Mononuclear cell (primary cell): ENCODE data around the gene CDC37. TPM values are rescaled to one million over a fixed set of nuclear protein-coding genes. Genes with fewer than 3 reads are reported as not detected.

Experiments
- H3K27me3 ChIP-seq: 2 replicates; pipeline ENCODE4 v1.6.0; 2011; ENCODE audit warnings: low read length, control low read depth; ENCODE audit not compliant: insufficient read depth
- H3K4me1 ChIP-seq: 2 replicates; pipeline ENCODE4 v1.5.1; 2011; ENCODE audit warnings: mild to moderate bottlenecking, low read length, control low read depth; ENCODE audit not compliant: insufficient read depth
- H3K4me3 ChIP-seq: 2 replicates; pipeline ENCODE4 v1.5.1; 2011; ENCODE audit warnings: mild to moderate bottlenecking, low read length, moderate library complexity
- H3K9me3 ChIP-seq: 2 replicates; pipeline ENCODE4 v1.5.1; 2011; ENCODE audit warnings: low read depth, mild to moderate bottlenecking, control low read depth, low read length
- total RNA-seq: library from RNA; depleted of rRNA; stranded (reverse); fragments of >200 nt; gene quantifications from one replicate; pipeline ENCODE4 v1.2.3, GENCODE V29; 2012

CDC37 gene
- total RNA-seq, 1 donor: 114 TPM

DNA sequence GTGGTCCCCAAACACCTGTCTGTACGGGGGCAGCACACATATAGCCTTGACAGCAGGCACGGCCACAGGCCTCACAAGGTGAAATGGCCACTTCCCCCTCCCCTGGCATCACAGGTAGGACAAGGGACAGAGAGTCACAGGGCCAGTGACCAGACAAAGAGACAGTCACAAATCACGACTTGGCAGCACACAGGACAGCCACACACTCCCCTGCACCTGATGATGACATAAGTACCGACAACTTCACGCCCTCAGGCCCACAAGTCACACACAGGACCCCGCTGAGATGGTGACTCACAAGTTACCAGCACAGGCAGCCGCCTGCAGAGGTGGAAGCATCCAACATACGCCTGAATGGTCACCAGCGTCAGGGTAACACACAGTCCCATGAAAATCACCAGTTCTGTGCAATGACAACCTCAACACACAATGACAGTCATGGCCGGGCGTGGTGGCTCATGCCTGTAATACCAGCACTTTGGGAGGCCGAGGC lies 39.5 kb downstream of the CDC37 start:
- H3K9me3 ChIP-seq: no peaks in the 10 kb centered on the region
- H3K4me3 ChIP-seq: no peak overlapping the region
- H3K4me1 ChIP-seq: no peaks in the 10 kb centered on the region
- H3K27me3 ChIP-seq: no peaks in the 10 kb centered on the region

DNA sequence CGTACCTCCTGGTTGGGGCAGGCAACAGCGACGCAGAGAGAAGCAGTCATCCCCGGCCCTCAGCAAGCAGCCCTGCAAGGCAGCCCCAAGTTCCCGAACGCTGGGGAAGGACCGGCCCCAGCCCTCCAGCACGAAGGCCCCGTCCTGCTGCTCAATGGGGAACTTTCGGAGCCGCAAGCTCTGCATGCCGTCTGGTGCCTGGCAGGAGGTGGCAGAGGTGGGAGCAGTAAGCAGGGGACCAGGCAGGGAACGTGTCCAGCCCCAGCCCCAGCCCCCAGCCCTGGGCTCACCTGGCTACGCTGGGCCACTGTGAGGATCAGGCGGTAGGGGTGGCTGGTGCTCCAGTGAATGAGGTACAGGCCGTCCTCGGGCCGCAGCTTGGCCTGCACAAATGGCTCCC lies 41.1 kb downstream of the CDC37 start:
- Histone ChIP-seq H3K27me3 (no peaks in the 10 kb centered on the region), H3K4me3 (no peak overlapping the region), H3K9me3 (no peaks in the 10 kb centered on the region), H3K4me1 (no peaks in the 10 kb centered on the region)

DNA sequence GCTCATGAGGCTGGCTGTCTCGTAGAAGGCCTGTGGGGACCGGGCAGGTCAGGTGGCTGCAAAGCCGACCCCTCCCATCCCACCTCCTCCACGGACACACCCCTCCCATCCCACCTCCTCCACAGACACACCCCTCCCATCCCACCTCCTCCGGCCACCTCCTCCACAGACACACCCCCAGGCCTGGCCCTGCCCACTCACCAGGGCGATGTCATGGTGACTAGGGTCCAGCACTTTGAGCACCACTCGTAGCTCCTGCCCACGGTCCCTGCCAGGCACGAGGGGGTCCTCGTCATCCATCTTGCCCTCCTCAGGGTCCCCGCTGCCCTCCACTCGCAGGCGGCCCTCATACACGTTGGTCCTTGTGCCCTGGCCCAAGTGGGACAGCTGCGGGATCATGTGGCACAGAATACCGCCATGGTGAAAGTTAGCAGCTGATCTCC lies 41.8 kb downstream of the CDC37 start:
- Histone ChIP-seq H3K27me3 (no peaks in the 10 kb centered on the region), H3K4me3 (no peak overlapping the region), H3K4me1 (no peaks in the 10 kb centered on the region), H3K9me3 (no peaks in the 10 kb centered on the region)

DNA sequence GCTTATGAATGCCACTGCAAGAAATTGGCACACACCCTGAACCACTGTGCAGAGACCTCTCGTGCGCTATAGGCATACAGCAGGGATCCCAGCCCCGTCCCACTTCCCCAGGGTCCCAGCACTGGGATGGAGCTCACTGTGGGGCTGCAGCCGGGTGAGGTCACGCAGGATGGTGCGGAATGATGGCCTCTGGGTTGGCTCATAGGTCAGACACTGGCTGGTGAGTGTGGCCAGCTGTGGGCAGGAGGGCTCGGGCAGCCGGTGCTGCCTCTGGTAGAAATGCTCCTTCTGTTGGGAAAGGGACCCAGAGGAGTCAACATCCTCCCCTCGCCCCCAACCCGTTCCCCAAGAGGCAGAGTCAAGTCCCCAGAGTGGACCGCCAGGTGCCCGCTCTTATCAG lies 46.9 kb downstream of the CDC37 start:
- Histone ChIP-seq H3K9me3 (no peaks in the 10 kb centered on the region), H3K4me1 (no peaks in the 10 kb centered on the region), H3K4me3 (no peak overlapping the region), H3K27me3 (no peaks in the 10 kb centered on the region)

DNA sequence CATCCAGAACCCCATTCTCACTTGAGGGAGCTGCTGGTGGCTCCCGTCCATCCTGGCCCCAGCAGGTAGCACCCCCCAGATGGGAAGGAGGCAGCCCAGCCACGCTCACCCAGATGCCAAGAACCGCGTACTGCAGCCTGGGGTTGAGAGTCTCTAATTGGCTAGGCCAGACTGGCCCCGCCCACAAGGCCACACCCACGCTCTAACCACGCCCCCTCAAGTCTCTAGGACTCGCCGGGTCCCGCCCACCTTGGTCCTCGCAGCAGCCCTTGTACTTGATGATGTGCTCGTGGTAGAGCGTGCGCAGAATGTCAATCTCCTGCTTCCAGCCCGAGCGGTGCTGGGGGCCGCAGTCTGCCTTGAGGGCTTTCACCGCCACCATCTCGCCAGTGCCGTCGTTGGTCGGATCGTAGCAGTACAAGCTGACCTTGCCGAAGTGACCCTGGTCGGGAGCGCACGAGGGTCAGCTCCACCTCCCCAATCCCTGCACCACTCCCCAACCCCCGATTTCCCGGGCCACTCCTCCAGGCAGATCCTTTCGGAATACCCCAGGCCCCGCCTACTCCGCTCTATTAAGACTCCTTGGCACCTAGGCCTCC lies 49.5 kb downstream of the CDC37 start:
- Histone ChIP-seq H3K4me3 (no peak overlapping the region), H3K27me3 (no peaks in the 10 kb centered on the region), H3K9me3 (no peaks in the 10 kb centered on the region), H3K4me1 (no peaks in the 10 kb centered on the region)

DNA sequence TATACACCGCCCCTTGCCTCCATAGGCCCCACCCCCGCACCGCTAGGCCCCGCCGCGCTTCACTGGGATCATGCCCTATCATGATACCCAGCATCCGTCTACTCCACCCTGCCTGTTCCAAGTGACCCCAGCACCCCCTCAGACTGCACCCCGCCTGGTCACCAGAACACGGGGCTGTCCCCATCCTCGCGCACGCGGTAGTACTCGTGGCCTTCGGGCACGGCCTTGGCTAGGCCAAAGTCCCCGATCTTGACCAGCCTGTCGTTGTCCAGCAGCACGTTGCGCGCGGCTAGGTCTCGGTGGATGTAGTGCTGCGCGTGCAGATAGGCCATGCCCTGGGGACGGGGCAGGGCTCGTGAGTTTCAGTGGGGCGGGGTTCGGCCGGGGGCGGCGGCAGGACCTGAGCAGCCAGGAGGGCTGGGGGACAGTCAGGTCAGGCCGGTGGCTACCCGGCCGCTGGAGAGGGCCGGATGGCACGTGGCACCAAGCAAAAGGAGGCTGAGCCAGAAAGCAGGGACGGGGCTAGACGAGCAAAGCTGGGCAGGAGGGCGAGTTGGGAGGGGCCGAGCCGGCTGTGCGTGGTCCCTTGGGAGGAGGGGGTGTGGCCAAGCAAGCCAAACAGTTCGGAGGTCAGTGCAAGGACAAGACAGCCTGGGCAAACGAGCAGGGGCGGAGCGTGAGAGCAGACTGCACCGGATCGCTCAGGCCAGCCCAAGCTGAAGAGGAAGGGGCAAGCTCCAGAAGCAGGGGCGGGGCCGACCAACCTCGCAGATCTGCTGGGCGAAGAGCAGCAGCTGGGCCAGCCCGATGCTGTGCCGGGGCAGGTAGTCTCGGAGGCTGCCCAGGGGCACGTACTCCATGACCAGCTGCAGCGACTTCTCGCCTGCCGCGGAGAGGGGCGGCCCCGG lies 50.3 kb downstream of the CDC37 start:
- H3K4me1 ChIP-seq: no peaks in the 10 kb centered on the region
- H3K27me3 ChIP-seq: no peaks in the 10 kb centered on the region
- H3K9me3 ChIP-seq: no peaks in the 10 kb centered on the region
- no peak overlapping the region for H3K4me3 ChIP-seq

DNA sequence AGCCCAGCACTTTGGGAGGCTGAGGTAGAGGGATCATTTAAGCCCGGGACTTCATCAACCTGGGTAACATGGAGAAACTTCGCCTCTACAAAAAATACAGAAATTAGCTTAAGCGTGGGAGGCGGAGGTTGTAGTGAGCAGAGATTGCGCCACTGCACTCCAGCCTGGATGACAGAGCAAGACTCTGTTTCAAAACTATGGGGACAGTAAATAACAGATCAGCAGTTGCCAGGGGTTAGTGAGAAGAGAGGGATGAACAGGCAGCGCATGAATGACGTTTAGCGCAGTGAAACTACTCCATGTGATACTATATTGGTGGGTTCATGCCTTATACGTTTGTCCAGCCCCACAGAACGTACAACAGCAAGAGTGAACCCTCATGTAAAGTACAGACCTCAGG lies 56.8 kb downstream of the CDC37 start:
- H3K27me3 ChIP-seq: no peaks in the 10 kb centered on the region
- H3K4me1 ChIP-seq: peaks cover 30% of the 10 kb centered on the region
- no peak overlapping the region for H3K4me3 ChIP-seq
- no peaks in the 10 kb centered on the region for H3K9me3 ChIP-seq

DNA sequence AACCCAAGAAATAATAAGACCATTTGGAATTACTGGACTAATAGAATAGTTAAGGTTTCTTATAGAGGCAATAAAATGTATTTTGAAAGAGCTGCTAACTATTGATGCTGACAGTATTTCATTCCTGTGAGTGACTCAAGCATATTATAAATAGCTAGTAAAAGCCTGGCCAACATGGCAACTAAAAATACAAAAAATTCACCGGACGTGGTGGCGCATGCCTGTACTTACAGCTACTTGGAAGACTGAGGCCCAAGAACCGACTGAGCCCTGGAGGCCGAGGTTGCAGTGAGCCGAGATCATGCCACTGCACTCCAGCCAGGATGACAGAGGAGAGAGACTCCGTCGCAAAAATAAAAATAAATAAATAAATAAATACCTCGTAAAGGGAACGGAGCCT lies 58.6 kb downstream of the CDC37 start:
- H3K9me3 ChIP-seq: no peaks in the 10 kb centered on the region
- peaks cover 42% of the 10 kb centered on the region for H3K4me1 ChIP-seq
- no peaks in the 10 kb centered on the region for H3K27me3 ChIP-seq
- no peak overlapping the region for H3K4me3 ChIP-seq

DNA sequence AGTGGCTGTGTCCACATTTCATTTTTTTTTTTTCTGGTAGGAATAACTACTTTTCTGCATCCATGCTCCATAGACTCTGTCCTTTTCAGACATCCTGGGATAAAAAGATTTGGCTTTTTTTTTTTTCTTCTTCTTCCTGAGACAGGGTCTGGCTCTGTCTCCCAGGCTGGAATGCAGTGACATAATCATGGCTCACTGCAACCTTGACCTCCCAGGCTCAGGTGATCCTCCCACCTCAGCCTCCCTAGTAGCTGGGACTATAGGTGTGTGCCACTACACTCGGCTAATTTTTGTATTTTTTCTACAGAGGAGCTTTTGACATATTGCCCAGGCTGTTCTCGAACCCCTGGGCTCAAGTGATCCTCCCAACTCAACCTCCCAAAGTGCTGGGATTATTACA lies 59.8 kb downstream of the CDC37 start:
- no peaks in the 10 kb centered on the region for H3K9me3 ChIP-seq
- no peaks in the 10 kb centered on the region for H3K27me3 ChIP-seq
- no peak overlapping the region for H3K4me3 ChIP-seq
- peaks cover 55% of the 10 kb centered on the region for H3K4me1 ChIP-seq

Other genes with a start within 250 kb of the CDC37 start
- gene DNMT1, start 208.6 kb downstream of the CDC37 start, total RNA-seq: 53.0 TPM
- 5.6 TPM for gene S1PR2, start 172.2 kb downstream of the CDC37 start, total RNA-seq
- gene MRPL4, start 151.3 kb downstream of the CDC37 start, total RNA-seq: 14.9 TPM
- gene ICAM1, start 132.4 kb downstream of the CDC37 start, total RNA-seq: 170 TPM
- 7.9 TPM for gene ICAM4, start 116.6 kb downstream of the CDC37 start, total RNA-seq
- 0.42 TPM for gene ICAM5, start 113.6 kb downstream of the CDC37 start, total RNA-seq
- 1.6 TPM for gene ZGLP1, start 93.7 kb downstream of the CDC37 start, total RNA-seq
- 1.5 TPM for gene FDX2, start 87.5 kb downstream of the CDC37 start, total RNA-seq
- 9.6 TPM for gene RAVER1, start 70.0 kb downstream of the CDC37 start, total RNA-seq
- 151 TPM for gene ICAM3, start 63.9 kb downstream of the CDC37 start, total RNA-seq
- 93.2 TPM for gene TYK2, start 23.0 kb downstream of the CDC37 start, total RNA-seq
- gene PDE4A, start 17.0 kb upstream of the CDC37 start, total RNA-seq: 7.2 TPM
- 10.4 TPM for gene KEAP1, start 99.8 kb upstream of the CDC37 start, total RNA-seq
- gene S1PR5, start 113.9 kb upstream of the CDC37 start, total RNA-seq: 36.9 TPM
- gene ATG4D, start 140.4 kb upstream of the CDC37 start, total RNA-seq: 30.7 TPM
- 6.7 TPM for gene KRI1, start 162.5 kb upstream of the CDC37 start, total RNA-seq
- gene CDKN2D, start 165.4 kb upstream of the CDC37 start, total RNA-seq: 84.0 TPM
- 0.63 TPM for gene AP1M2, start 183.8 kb upstream of the CDC37 start, total RNA-seq
- 57.1 TPM for gene SLC44A2, start 222.0 kb upstream of the CDC37 start, total RNA-seq